SK-N-DZ (cell line): ENCODE results near the gene FBXW2. TPM values are rescaled to one million over a fixed set of nuclear protein-coding genes. Genes with fewer than 3 reads are reported as not detected.
A peak's percentile ranks its signal among the peaks of the same experiment; 100 is the strongest.

ENCODE experiments used
- DNase-seq: peaks from one replicate; pipeline ENCODE4 v3.0.0-alpha.2; 2015; ENCODE audit warnings: low spot score
- polyA plus RNA-seq, 2 experiments: library from polyadenylated mRNA; depleted of rRNA; stranded (reverse); fragments of >200 nt; gene quantifications; 2 replicates each; pipeline ENCODE4 v1.2.3, GENCODE V29; 2014

FBXW2 gene
- 20.2 and 31.9 TPM in 2 replicates for polyA plus RNA-seq (2014; cell fraction: cytosol; rRNA removed)
- 16.1 and 27.5 TPM in 2 replicates for polyA plus RNA-seq (2014; cell fraction: nucleus; rRNA removed)

- DNase-seq = peak; percentile 90
These were observed at the start of gene FBXW2 for GRCh38 chr9:120792898-120793765. Gene FBXW2 (minus strand): TSS chr9:120793416. CDS start chr9:120788258, 5,158 bp downstream.

- no peak for DNase-seq
These were observed 48.9 kb upstream of the FBXW2 start for GRCh38 chr9:120841930-120842684.

- no peak for DNase-seq
These were observed 45.9 kb upstream of the FBXW2 start for GRCh38 chr9:120839146-120839545.

GRCh38 chr9:120837921-120838320, 44.7 kb upstream of the FBXW2 start:
- DNase-seq = no peak

- DNase-seq = no peak
These were observed 40.1 kb upstream of the FBXW2 start for GRCh38 chr9:120833325-120833724.

GRCh38 chr9:120832807-120833206, 39.6 kb upstream of the FBXW2 start:
- no peak for DNase-seq

GRCh38 chr9:120830865-120831264, 37.6 kb upstream of the FBXW2 start:
- no peak for DNase-seq

- DNase-seq = no peak
These were observed 36.9 kb upstream of the FBXW2 start for GRCh38 chr9:120830151-120830550.

GRCh38 chr9:120829650-120830049, 36.4 kb upstream of the FBXW2 start:
- DNase-seq = no peak

- DNase-seq = no peak
These were observed 26.9 kb upstream of the FBXW2 start for GRCh38 chr9:120820095-120820494.

- DNase-seq = no peak
These were observed 25.4 kb upstream of the FBXW2 start for GRCh38 chr9:120818595-120818994.

- DNase-seq = no peak
These were observed 21.9 kb upstream of the FBXW2 start for GRCh38 chr9:120815075-120815474.

- no peak for DNase-seq
These were observed 15.7 kb upstream of the FBXW2 start for GRCh38 chr9:120808931-120809330.

- DNase-seq = no peak
These were observed 14.6 kb upstream of the FBXW2 start for GRCh38 chr9:120807607-120808379.

GRCh38 chr9:120804784-120805363, 11.7 kb upstream of the FBXW2 start:
- DNase-seq = peak; percentile 5

- no peak for DNase-seq
These were observed 8.2 kb upstream of the FBXW2 start for GRCh38 chr9:120801441-120801840.

- DNase-seq = no peak
These were observed 2.1 kb downstream of the FBXW2 start for GRCh38 chr9:120791161-120791560.

- DNase-seq = no peak
These were observed 5.3 kb downstream of the FBXW2 start for GRCh38 chr9:120787933-120788332.

GRCh38 chr9:120783602-120784047, 9.6 kb downstream of the FBXW2 start:
- DNase-seq = no peak

- DNase-seq = no peak
These were observed 12.0 kb downstream of the FBXW2 start for GRCh38 chr9:120781236-120781635.

- no peak for DNase-seq
These were observed 12.8 kb downstream of the FBXW2 start for GRCh38 chr9:120780367-120780766.
